ENCODE measurements around the gene SH3BGRL2.

- no peak for TF ChIP-seq CTCF (conservative IDR thresholded peaks at IDR 0.05; ENCODE audit: low read length)
- no peak for TF ChIP-seq EZH2phosphoT487 (IDR thresholded peaks at IDR 0.05; ENCODE audit: borderline replicate concordance, low read depth, low read length)
These were observed 38.6 kb downstream of the SH3BGRL2 start for GRCh38 chr6:79669766-79670165.

Measured in OCI-LY7 (cell line).